BE2C (cell line): ENCODE data around the gene OARD1.

Source experiments
- DNase-seq: peaks from one replicate; pipeline ENCODE4 v3.0.0-alpha.2; 2020
- H3K27me3 ChIP-seq: fragments of 250-450 bp; sonication (Bioruptor Pico); 2 replicates; pipeline ENCODE4 v1.5.1; 2020; ENCODE audit warnings: mild to moderate bottlenecking
- H3K36me3 ChIP-seq: fragments of 250-450 bp; sonication (Bioruptor Pico); 2 replicates; pipeline ENCODE4 v1.5.1; 2020; ENCODE audit warnings: mild to moderate bottlenecking
- H3K4me1 ChIP-seq: fragments of 250-450 bp; sonication (Bioruptor Pico); 2 replicates; pipeline ENCODE4 v1.5.1; 2020
- H3K4me3 ChIP-seq: 2 replicates; pipeline ENCODE4 v1.5.1; 2011; ENCODE audit warnings: low read depth, low read length
- H3K9me3 ChIP-seq: fragments of 250-450 bp; sonication (Bioruptor Pico); 2 replicates; pipeline ENCODE4 v1.5.1; 2020
- TF ChIP-seq, protein P1 (sequence below): IDR thresholded peaks from 2 replicates; pipeline ENCODE4 v1.5.1; 2012; ENCODE audit warnings: mild to moderate bottlenecking, low read depth, low read length

OARD1 gene

DNA sequence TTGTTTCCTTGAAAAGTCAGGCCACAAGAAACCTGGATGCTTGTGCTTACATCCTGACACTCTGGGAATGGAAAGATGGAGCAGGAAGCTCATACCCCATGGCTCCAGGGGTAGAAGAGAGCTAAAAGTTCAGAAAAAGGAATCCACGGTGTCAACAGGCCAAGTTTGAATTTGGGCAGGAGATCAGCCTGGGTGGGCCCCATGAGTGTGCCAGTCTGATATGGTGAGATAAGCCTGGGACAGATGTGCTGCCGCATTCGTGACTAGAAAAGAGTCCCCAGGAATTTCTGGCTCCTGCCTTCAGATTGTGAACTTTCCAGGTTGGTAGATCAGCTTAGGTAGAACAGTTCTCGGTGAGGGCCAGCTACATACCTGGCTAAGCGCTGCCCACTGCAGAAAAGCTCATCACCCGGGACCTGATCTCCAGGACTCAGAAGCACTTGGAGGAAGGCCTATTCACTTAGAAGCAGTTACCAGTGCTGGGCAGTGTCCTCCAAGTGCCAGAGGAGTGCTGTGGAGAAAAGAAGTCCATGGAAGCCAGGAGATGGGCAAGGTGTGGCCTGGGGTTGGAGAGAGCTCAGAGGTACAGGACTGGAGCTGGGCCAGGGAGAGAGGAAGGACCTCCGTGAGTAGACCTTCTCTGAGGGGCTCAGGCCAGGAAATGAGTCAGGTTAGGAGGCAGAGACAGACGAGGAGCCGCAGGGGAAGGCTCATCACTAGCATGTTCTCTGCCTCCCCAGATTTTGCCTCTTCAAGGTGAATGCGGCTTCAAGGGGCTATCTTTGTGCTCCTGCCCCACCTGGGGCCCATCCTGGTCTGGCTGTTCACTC lies 29.7 kb downstream of the OARD1 start, which contains the start of gene TSPO2:
Gene TSPO2 (plus strand): TSS at position 242 of the 830 bp plus-strand sequence. CDS start 519 bp downstream, at position 761.
- DNase-seq: no peak
- H3K4me3 ChIP-seq: no peak within 1 kb of the TSS
- no peaks in the 10 kb centered on the region for H3K9me3 ChIP-seq
- no peaks in the 10 kb centered on the region for H3K36me3 ChIP-seq
- TF ChIP-seq, protein P1, sequence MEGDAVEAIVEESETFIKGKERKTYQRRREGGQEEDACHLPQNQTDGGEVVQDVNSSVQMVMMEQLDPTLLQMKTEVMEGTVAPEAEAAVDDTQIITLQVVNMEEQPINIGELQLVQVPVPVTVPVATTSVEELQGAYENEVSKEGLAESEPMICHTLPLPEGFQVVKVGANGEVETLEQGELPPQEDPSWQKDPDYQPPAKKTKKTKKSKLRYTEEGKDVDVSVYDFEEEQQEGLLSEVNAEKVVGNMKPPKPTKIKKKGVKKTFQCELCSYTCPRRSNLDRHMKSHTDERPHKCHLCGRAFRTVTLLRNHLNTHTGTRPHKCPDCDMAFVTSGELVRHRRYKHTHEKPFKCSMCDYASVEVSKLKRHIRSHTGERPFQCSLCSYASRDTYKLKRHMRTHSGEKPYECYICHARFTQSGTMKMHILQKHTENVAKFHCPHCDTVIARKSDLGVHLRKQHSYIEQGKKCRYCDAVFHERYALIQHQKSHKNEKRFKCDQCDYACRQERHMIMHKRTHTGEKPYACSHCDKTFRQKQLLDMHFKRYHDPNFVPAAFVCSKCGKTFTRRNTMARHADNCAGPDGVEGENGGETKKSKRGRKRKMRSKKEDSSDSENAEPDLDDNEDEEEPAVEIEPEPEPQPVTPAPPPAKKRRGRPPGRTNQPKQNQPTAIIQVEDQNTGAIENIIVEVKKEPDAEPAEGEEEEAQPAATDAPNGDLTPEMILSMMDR: no peak
- no peaks in the 10 kb centered on the region for H3K27me3 ChIP-seq
- H3K4me1 ChIP-seq: no peaks in the 10 kb centered on the region

DNA sequence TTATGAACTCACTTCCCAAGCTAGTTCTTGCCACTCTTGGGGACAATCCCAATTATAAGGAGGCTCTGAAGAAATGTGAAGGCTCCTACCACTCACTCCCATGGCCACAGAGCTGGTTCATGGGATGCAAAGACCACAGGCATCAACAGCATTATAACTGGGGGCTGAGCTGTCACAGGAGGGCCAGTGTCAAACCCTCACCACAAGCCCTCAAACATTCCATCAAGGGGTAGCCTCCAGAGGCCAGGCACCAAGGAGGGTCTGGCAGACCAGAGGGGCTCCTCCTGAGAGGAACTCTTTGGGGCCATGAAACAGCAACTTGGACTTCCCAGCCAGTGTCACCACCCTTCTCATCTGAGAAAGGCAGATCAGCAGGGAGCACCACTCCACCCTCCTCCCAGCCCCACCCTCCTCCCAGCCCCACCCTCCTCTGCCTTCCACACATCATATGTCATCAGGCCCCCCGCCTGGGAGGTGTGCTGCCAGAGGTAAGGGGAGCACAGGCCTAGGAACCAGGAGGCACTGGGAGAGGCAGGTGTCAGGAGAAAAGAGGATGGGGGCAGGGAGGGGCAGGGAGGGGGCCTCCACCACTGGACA lies 31.1 kb downstream of the OARD1 start:
- no peak overlapping the region for H3K4me3 ChIP-seq
- H3K27me3 ChIP-seq: no peaks in the 10 kb centered on the region
- no peaks in the 10 kb centered on the region for H3K36me3 ChIP-seq
- TF ChIP-seq, protein P1: no peak
- no peak for DNase-seq
- no peaks in the 10 kb centered on the region for H3K9me3 ChIP-seq
- H3K4me1 ChIP-seq: no peaks in the 10 kb centered on the region

DNA sequence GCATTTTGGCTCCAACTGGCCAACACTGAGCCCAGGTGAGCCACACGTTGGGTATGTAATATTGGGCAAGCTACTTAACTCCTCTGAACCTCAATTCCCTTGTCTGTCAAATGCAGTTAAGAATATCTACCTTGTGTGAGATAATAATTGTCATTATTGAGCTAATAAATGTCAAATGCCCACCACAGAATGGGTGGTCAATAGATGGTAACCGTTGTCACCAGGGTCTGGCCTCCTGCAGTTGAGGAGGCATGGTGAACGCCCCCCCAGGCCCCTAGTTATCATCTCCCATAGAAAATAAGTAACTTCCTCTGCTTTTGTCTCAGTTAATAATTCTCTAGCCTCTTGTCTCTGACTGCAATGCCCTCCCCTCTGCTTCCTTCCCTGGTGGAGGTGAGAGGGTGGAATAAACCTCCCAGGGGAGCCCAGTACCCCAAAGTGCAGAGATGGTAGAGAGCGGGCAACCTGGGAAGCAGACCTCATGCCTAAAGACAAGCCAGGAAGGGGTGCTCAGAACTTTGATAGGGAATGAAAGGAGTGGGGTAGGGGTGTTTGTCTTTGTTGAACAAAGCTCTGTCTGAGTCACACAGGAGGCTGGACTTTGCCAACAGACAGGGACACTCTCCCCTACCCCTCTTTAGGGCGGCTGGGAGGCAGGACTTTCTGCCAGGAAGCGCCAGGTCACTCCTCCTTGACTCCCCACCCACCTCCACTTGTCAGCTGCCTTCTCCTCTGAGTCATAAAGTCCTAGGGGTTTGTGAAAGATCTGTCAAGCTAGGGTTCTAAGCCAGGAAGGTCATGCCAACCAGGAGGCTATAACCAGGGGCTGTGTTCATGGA lies 31.8 kb downstream of the OARD1 start:
- Histone ChIP-seq H3K27me3 (no peaks in the 10 kb centered on the region), H3K4me1 (no peaks in the 10 kb centered on the region), H3K9me3 (no peaks in the 10 kb centered on the region), H3K4me3 (no peak overlapping the region), H3K36me3 (no peaks in the 10 kb centered on the region)
- TF ChIP-seq, protein P1: no peak
- DNase-seq: no peak

- no peaks in the 10 kb centered on the region for H3K9me3 ChIP-seq
- no peaks in the 10 kb centered on the region for H3K36me3 ChIP-seq
- no peaks in the 10 kb centered on the region for H3K27me3 ChIP-seq
- TF ChIP-seq, protein P1: peak; percentile 87
- peak; percentile 66 for DNase-seq
- no peak within 1 kb of the TSS for H3K4me3 ChIP-seq
- H3K4me1 ChIP-seq: no peaks in the 10 kb centered on the region
Observed at GRCh38 chr6:41039060-41039998, 32.8 kb downstream of the OARD1 start, which contains the start of gene UNC5CL. Gene UNC5CL (minus strand): TSS chr6:41039221. CDS start chr6:41035074, 4,147 bp downstream.

DNA sequence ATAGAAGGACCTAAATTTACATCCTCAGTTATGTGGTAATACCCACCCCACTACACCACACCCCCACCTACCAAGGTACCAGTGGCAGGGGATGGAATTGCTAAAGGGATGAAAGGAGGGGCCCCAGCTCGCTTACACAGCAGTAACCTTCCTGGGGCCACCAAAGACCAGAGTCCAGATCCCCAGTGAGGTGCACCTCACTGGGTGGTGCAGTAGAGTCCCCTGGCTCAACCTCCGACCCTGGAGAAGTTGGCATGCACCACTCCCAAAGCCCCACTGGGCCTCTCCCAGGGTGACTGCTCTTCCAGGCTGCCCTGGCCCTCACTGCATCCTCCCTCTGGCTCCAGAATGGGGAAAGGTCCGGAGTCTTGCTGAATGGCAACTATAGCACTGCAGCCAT lies 34.0 kb downstream of the OARD1 start:
- Histone ChIP-seq H3K36me3 (no peaks in the 10 kb centered on the region), H3K4me1 (no peaks in the 10 kb centered on the region), H3K9me3 (no peaks in the 10 kb centered on the region), H3K4me3 (no peak overlapping the region), H3K27me3 (no peaks in the 10 kb centered on the region)
- DNase-seq: no peak
- TF ChIP-seq, protein P1: no peak
